ENCODE data around the gene DEGS2. TPM values are rescaled to one million over a fixed set of nuclear protein-coding genes. Genes with fewer than 3 reads are reported as not detected.

The DEGS2 gene
- total RNA-seq, 1 experiment from 2014 or later: 1.8 TPM

DNA sequence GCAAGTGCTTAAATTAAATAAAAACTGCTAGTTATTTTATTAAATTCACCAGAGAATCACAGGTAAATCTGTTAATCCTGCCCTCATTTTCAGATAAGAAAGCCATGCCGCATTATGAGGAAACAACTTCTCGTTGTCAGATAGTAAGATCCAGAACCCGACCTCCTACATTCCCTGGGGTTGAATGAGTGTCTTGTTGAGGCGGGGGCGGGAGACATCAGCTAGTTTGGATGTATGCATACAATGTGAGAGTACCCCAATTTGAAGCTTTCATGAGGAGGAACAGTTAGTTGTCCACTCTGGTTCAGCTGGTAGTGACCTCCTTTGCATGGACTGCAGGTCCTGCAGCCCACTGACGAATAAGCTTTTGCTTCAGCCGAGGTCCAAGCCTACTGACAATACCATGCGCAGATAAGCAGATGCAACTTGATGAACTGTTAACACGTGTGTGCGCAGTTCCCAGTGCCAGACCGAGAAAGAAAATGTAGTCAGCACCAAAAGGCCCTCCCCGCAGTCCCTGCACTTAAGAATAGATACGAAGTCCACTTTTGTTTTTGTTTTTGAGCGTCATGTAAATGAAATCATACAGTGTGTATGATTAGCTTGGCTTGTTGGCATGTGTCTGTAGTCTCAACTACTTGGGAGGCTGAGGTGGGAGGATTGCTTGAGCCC, 59.3 kb downstream of the DEGS2 start:
- Histone ChIP-seq H3K9me3 (ENCODE audit: control insufficient read depth in 1 of 2, insufficient read depth in 1 of 2, low read depth in 1 of 2, low read length in 2 of 2) (no peaks in the 10 kb centered on the region), H3K79me2 (ENCODE audit: insufficient read depth, low read length) (no peaks in the 10 kb centered on the region), H2AFZ (ENCODE audit: low read depth, low read length, poor library complexity, severe bottlenecking) (no peak overlapping the region), H4K20me1 (ENCODE audit: insufficient read depth) (no peaks in the 10 kb centered on the region), H3K27ac (ENCODE audit: low read depth, low read length) (no peak overlapping the region), H3K4me1 (ENCODE audit: control insufficient read depth in 1 of 2, insufficient read depth in 2 of 2, low read length in 2 of 2) (no peaks in the 10 kb centered on the region), H3K9me2 (ENCODE audit: insufficient read depth) (no peaks in the 10 kb centered on the region), H3K4me2 (ENCODE audit: low read length) (no peak overlapping the region), H3K4me3 (replicated peaks in 1 of 2; ENCODE audit: low read depth in 1 of 2, low read length in 2 of 2) (no peak overlapping the region), H3K27me3 (ENCODE audit: insufficient read depth, low read length) (no peaks in the 10 kb centered on the region), H3K36me3 (ENCODE audit: control insufficient read depth in 1 of 2, insufficient read depth in 2 of 2, low read length in 2 of 2) (no peaks in the 10 kb centered on the region), H3K9ac (ENCODE audit: low read length) (no peak overlapping the region)
- ChIA-PET POLR2A (no interaction called here), CTCF (interaction anchor here (0.7 to 1.7 kb wide), 2 partner anchors 8 to 55 kb away, joined by 3 to 10 read pairs; no protein-coding TSS in a partner anchor), RAD21 (ENCODE audit: low non-redundant PET in 1 of 2, low total read pairs in 2 of 2, uncharacterized antibody in 2 of 2, unreplicated experiment in 2 of 2) (no interaction called here)
- intact Hi-C loops (cut with micrococcal nuclease): no loop called here
- TF ChIP-seq EZH2 (IDR thresholded peaks at IDR 0.05): no peak
- TF ChIP-seq RAD21 (IDR thresholded peaks at IDR 0.05; ENCODE audit: low read depth): no peak
- no peak for TF ChIP-seq YY1 (IDR thresholded peaks at IDR 0.05; ENCODE audit: extremely low read depth, insufficient replicate concordance, low read depth, low read length)
- no peak for TF ChIP-seq SP1 (IDR thresholded peaks at IDR 0.05; ENCODE audit: low read depth)
- no peak for TF ChIP-seq SRF (IDR thresholded peaks at IDR 0.05; ENCODE audit: low read depth)
- no peak for TF ChIP-seq JUND (IDR thresholded peaks at IDR 0.05)
- no peak for TF ChIP-seq EGR1 (IDR thresholded peaks at IDR 0.05; ENCODE audit: low read depth)
- TF ChIP-seq, protein P1, sequence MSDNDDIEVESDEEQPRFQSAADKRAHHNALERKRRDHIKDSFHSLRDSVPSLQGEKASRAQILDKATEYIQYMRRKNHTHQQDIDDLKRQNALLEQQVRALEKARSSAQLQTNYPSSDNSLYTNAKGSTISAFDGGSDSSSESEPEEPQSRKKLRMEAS (IDR thresholded peaks at IDR 0.05): no peak
- TF ChIP-seq SIN3A (IDR thresholded peaks at IDR 0.05; ENCODE audit: low read depth): no peak
- TF ChIP-seq POLR2AphosphoS5 (IDR thresholded peaks at IDR 0.05; ENCODE audit: low read depth, low read length): no peak
- no peak for TF ChIP-seq CBX3 (IDR thresholded peaks at IDR 0.05; ENCODE audit: low read depth)
- TF ChIP-seq CEBPB (IDR thresholded peaks at IDR 0.05; ENCODE audit: low read depth): no peak
- TF ChIP-seq EZH2phosphoT487 (IDR thresholded peaks at IDR 0.05; ENCODE audit: borderline replicate concordance): no peak
- no peak for TF ChIP-seq ELF1 (IDR thresholded peaks at IDR 0.05; ENCODE audit: borderline replicate concordance, low read depth)
- TF ChIP-seq POLR2A (IDR thresholded peaks at IDR 0.05; ENCODE audit: borderline replicate concordance, extremely low read depth, insufficient read depth, insufficient read length): no peak
- BruUV-seq (replicated peaks): no TSS peak
- ATAC-seq (no peak), DNase-seq (ENCODE audit: low read depth, low spot score) (no peak)
